Psoas muscle (tissue), 8 donors: ENCODE measurements around the gene ZSCAN5A. TPM values are rescaled to one million over a fixed set of nuclear protein-coding genes. Genes with fewer than 3 reads are reported as not detected.
"Not testable (repeated sequence)": the region's sequence is repeated elsewhere in the genome, so short reads cannot be mapped to it uniquely, and the experiment has no call there.

Experiments used
- ATAC-seq, 4 donors: fragments of 200-7000 bp; cut with Tn5 transposase; one replicate each; pipeline ENCODE4 v1.9.1; 2020; ENCODE audit warnings: moderate library complexity in 3 of 4, mild to moderate bottlenecking in 2 of 4
- DNase-seq, 2 donors: peaks; one replicate each; pipeline ENCODE4 v3.0.0-alpha.2; 2020
- H3K27ac ChIP-seq: fragments of 200-600 bp; one replicate; pipeline ENCODE4 v1.8.0; 2022
- H3K27me3 ChIP-seq, 3 donors: fragments of 200-600 bp in 1 of 3; one replicate each; pipeline versions ENCODE4 v1.6.1 to v1.8.0; 2013 to 2022; ENCODE audit warnings: low read length in 2 of 3, mild to moderate bottlenecking in 2 of 3, moderate library complexity in 1 of 3; ENCODE audit not compliant: insufficient read depth in 3 of 3
- H3K36me3 ChIP-seq, 2 donors: fragments of 200-600 bp in 1 of 2; one replicate each; pipeline versions ENCODE4 v1.6.1 to v1.8.0; 2013 to 2022; ENCODE audit warnings: low read depth in 1 of 2, mild to moderate bottlenecking in 1 of 2, moderate library complexity in 1 of 2; ENCODE audit not compliant: insufficient read depth in 1 of 2
- H3K4me1 ChIP-seq: fragments of 200-600 bp; one replicate; pipeline ENCODE4 v1.8.0; 2022
- H3K4me3 ChIP-seq: fragments of 200-600 bp; one replicate; pipeline ENCODE4 v1.8.0; 2022; ENCODE audit warnings: mild to moderate bottlenecking
- H3K9me3 ChIP-seq: fragments of 200-600 bp; one replicate; pipeline ENCODE4 v1.8.0; 2022
- CTCF ChIP-seq: fragments of 200-600 bp; IDR thresholded peaks from one replicate; pipeline ENCODE4 v1.8.0; 2022; ENCODE audit warnings: antibody characterized with exemption
- WGBS, 3 donors: extraction: QIAGEN DNeasy Blood & Tissue Kit; methylation state at CpG; one replicate each; pipeline versions ENCODE4 v1.1.6 to v1.1.7; 2013; 5-methylcytosine and 5-hydroxymethylcytosine counted together
- intact Hi-C, 2 donors: fragments of 100-400 bp; cut with DNase I; formaldehyde crosslinking; loops; one replicate each; pipeline versions ENCODE4 v1.11.0 to v1.14.2; 2022
- polyA plus RNA-seq, 3 donors: library from polyadenylated mRNA; stranded (reverse); fragments of 200-250 nt; gene quantifications; one replicate each; pipeline ENCODE4 v1.2.3, GENCODE V29; 2013
- total RNA-seq, 4 donors: library from RNA; stranded (reverse); fragmentation: NEBNext Ultra II Directional in 2 of 4; extraction: Animal tissue kit (Norgen Biotek cat#: 25700) in 2 of 4; gene quantifications; one replicate each; pipeline versions ENCODE4 v1.2.1 to v1.2.4, GENCODE V29; 2021 to 2023
- donor health status: healthy with polysubstance abuse.
- donor health status: DM: no; HTN: no; CAD: no; lungs with moderate emphysema.
- donor health status: Bipolar disorder and iron deficiency.
- donor health status: healthy.
- donor health status: DM: yes; HTN: yes; CAD: no.
- donor health status: DM: no; HTN: no; CAD: no.
- donor health status: DM: no; HTN: no; CAD: no.
- donor health status: DM: yes; HTN: yes; CAD: no.

Gene ZSCAN5A
- total and polyA plus RNA-seq, 7 donors, result 3.8 to 16.3 (median 10.7) TPM

- H3K9me3 ChIP-seq, result no peaks in the 10 kb centered on the region
- DNase-seq (no peak), ATAC-seq (no peak)
- peaks cover 0 to 3% (median 0%) of the 10 kb centered on the region in 3 donors for H3K27me3 ChIP-seq
- no peak overlapping the region for H3K4me3 ChIP-seq
- H3K4me1 ChIP-seq, result no peaks in the 10 kb centered on the region
- WGBS, 3 donors, result 89 to 94% (median 90%) methylated on average over 12 of the region's 12 CpGs
- no peak overlapping the region for H3K27ac ChIP-seq
- no peak for TF ChIP-seq CTCF
- no peaks in the 10 kb centered on the region for H3K36me3 ChIP-seq
- intact Hi-C loops, result no loop called here
Observed at GRCh38 chr19:56258272-56258671, 56.4 kb downstream of the ZSCAN5A start.

- 52 to 64% (median 53%) methylated on average over 5 of the region's 5 CpGs for WGBS, 3 donors
- no peak for DNase-seq
Observed at GRCh38 chr19:56253737-56254136, 60.9 kb downstream of the ZSCAN5A start.

GRCh38 chr19:56252699-56253422, 61.8 kb downstream of the ZSCAN5A start:
- WGBS, 3 donors, result 29 to 30% (median 30%) methylated on average over 9 to 10 of the region's 10 CpGs

More at GRCh38 chr19:56253737-56254136, 60.9 kb downstream of the ZSCAN5A start:
- H3K27ac ChIP-seq, result no peak overlapping the region
- H3K36me3 ChIP-seq, result no peaks in the 10 kb centered on the region
- peaks cover 0 to under 1% (median 0%) of the 10 kb centered on the region in 3 donors for H3K27me3 ChIP-seq
- H3K4me1 ChIP-seq, result no peaks in the 10 kb centered on the region
- ATAC-seq, result no peak
- H3K4me3 ChIP-seq, result no peak overlapping the region
- intact Hi-C loops, result loop anchor here (5.0 kb wide), 3 partner anchors 79 to 176 kb away; no protein-coding TSS in a partner anchor
- H3K9me3 ChIP-seq, result no peaks in the 10 kb centered on the region
- peak; percentile 32 for TF ChIP-seq CTCF

GRCh38 chr19:56248736-56249338, 65.8 kb downstream of the ZSCAN5A start:
- DNase-seq, H3K9me3 ChIP-seq, intact Hi-C loops, H3K36me3 ChIP-seq, H3K4me1 ChIP-seq, H3K4me3 ChIP-seq, ATAC-seq, H3K27ac ChIP-seq, H3K27me3 ChIP-seq: not testable (repeated sequence)
- 87 to 90% (median 88%) methylated on average over 8 of the region's 8 CpGs for WGBS, 3 donors

More at GRCh38 chr19:56252699-56253422, 61.8 kb downstream of the ZSCAN5A start:
- Histone ChIP-seq H3K36me3 (no peaks in the 10 kb centered on the region), H3K9me3 (no peaks in the 10 kb centered on the region), H3K4me1 (no peaks in the 10 kb centered on the region), H3K27ac (no peak overlapping the region), H3K27me3 (no peaks in the 10 kb centered on the region), H3K4me3 (no peak overlapping the region)
- DNase-seq (peak; percentile 56 to 74), ATAC-seq (peak in 3 of 4 donors; percentile 46 to 60 (median 59))
- intact Hi-C loops, result loop anchor here (5.0 kb wide), 3 partner anchors 79 to 176 kb away; no protein-coding TSS in a partner anchor
- peak; percentile 61 for TF ChIP-seq CTCF

GRCh38 chr19:56245764-56246163, 68.9 kb downstream of the ZSCAN5A start:
- H3K4me3 ChIP-seq, DNase-seq, ATAC-seq, intact Hi-C loops, H3K27ac ChIP-seq, H3K27me3 ChIP-seq, H3K36me3 ChIP-seq, H3K9me3 ChIP-seq, H3K4me1 ChIP-seq: not testable (repeated sequence)
- whole genome bisulfite sequencing, 3 donors, result 65 to 85% (median 67%) methylated on average over 3 to 4 of the region's 4 CpGs
